GM12878 (cell line): ENCODE data around the gene ROCK2. TPM values are rescaled to one million over a fixed set of nuclear protein-coding genes. Genes with fewer than 3 reads are reported as not detected.

ENCODE experiments used
- ATAC-seq: fragments of 200-7000 bp; cut with Tn5 transposase; 3 replicates; pipeline ENCODE4 v1.9.1; 2020; ENCODE audit warnings: mild to moderate bottlenecking, moderate library complexity
- BruUV-seq: library from RNA; stranded (reverse); fragments of 400-500 nt; replicated peaks from 2 replicates; lab custom pipeline; 2021; lab: Mats Ljungman, UMichigan
- CTCF ChIA-PET: fragments of 300-600 bp; sonication (Branson Sonifier 250); formaldehyde crosslinking; extraction: SDS; loops from one replicate; lab custom pipeline; 2021; ENCODE audit warnings: inconsistent platforms; lab: Yijun Ruan, JAX
- POLR2A ChIA-PET: fragments of 350-600 bp; formaldehyde crosslinking; extraction: SDS; loops from one replicate; lab custom pipeline; 2021; ENCODE audit warnings: inconsistent platforms; lab: Charles Lee
- RAD21 ChIA-PET: fragments of 300-600 bp; sonication (Branson Sonifier 250); formaldehyde crosslinking; loops from one replicate; lab custom pipeline; 2023; ENCODE audit warnings: antibody characterized with exemption; ENCODE audit not compliant: unreplicated experiment; lab: Charles Lee
- SMC1A ChIA-PET: fragments of 300-600 bp; sonication (Branson Sonifier 250); formaldehyde crosslinking; loops from one replicate; lab custom pipeline; 2023; ENCODE audit not compliant: unreplicated experiment, uncharacterized antibody; lab: Charles Lee
- DNase-seq: peaks from one replicate; pipeline ENCODE4 v3.0.0-alpha.2; 2011; ENCODE audit warnings: low read depth, low spot score
- FAIRE-seq: peaks from 3 replicates; lab custom pipeline; 2011; peaks lifted over from hg19 to GRCh38; lab: Jason Lieb, UNC
- H2AFZ ChIP-seq: 2 replicates; pipeline ENCODE4 v1.6.0; 2011; ENCODE audit warnings: low read depth, low read length, control low read depth; ENCODE audit not compliant: control insufficient read depth
- H3K27ac ChIP-seq: 2 replicates; pipeline ENCODE4 v1.5.1; 2011; ENCODE audit warnings: control low read depth; ENCODE audit not compliant: control insufficient read depth, insufficient read depth
- H3K27me3 ChIP-seq, 2 experiments: replicated peaks in 1 of 2; 2 replicates each; pipeline versions ENCODE4 v1.6.0 to v1.6.1; 2011; ENCODE audit warnings: low read length in 1 of 2; ENCODE audit not compliant: control insufficient read depth in 2 of 2, insufficient read depth in 2 of 2
- H3K36me3 ChIP-seq, 2 experiments: 2 replicates each; pipeline ENCODE4 v1.5.1; 2011; ENCODE audit warnings: low read length in 1 of 2; ENCODE audit not compliant: control insufficient read depth in 2 of 2, insufficient read depth in 2 of 2
- H3K4me1 ChIP-seq: 2 replicates; pipeline ENCODE4 v1.6.1; 2011; ENCODE audit warnings: mild to moderate bottlenecking, low read length, moderate library complexity, mixed read lengths; ENCODE audit not compliant: control insufficient read depth, insufficient read depth
- H3K4me2 ChIP-seq: 2 replicates; pipeline ENCODE4 v1.6.0; 2011; ENCODE audit warnings: control low read depth; ENCODE audit not compliant: control insufficient read depth, insufficient read depth
- H3K4me3 ChIP-seq: fragments of 200-600 bp; sonication (generic); 2 replicates; pipeline ENCODE4 v1.5.1; 2016
- H3K79me2 ChIP-seq: 2 replicates; pipeline ENCODE4 v1.6.0; 2011; ENCODE audit warnings: low read length; ENCODE audit not compliant: control insufficient read depth, insufficient read depth
- H3K9ac ChIP-seq: 2 replicates; pipeline ENCODE4 v1.8.0; 2011; ENCODE audit warnings: low read length, control low read depth, mixed read lengths; ENCODE audit not compliant: control insufficient read depth, insufficient read depth
- H3K9me3 ChIP-seq: replicated peaks from 3 replicates; pipeline ENCODE4 v1.5.1; 2011; ENCODE audit warnings: mild to moderate bottlenecking, low read length; ENCODE audit not compliant: control insufficient read depth, insufficient read depth
- H4K20me1 ChIP-seq: 2 replicates; pipeline ENCODE4 v1.6.0; 2011; ENCODE audit not compliant: control insufficient read depth, insufficient read depth
- ASH2L ChIP-seq: fragments of 300-600, 200-600 bp; sonication (generic); IDR thresholded peaks from 2 replicates; pipeline ENCODE4 v1.6.1; 2017; ENCODE audit warnings: low read depth, mild to moderate bottlenecking, borderline replicate concordance
- ATF2 ChIP-seq: IDR thresholded peaks from 2 replicates; pipeline ENCODE4 v1.6.1; 2012; ENCODE audit warnings: low read length, inconsistent platforms
- ATF3 ChIP-seq: IDR thresholded peaks from 2 replicates; pipeline ENCODE4 v1.6.1; 2011; ENCODE audit warnings: low read depth, mild to moderate bottlenecking, low read length, moderate library complexity, borderline replicate concordance; ENCODE audit errors: extremely low read depth
- JUND ChIP-seq: IDR thresholded peaks from 2 replicates; pipeline ENCODE4 v1.6.1; 2012; ENCODE audit warnings: low read depth, mild to moderate bottlenecking, low read length, improper control_type of control experiment, moderate library complexity
- MEF2A ChIP-seq: IDR thresholded peaks from 2 replicates; pipeline ENCODE4 v1.6.1; 2011; ENCODE audit warnings: low read depth, mild to moderate bottlenecking, low read length, moderate library complexity; ENCODE audit not compliant: insufficient read depth
- MYB ChIP-seq: fragments of 150-350 bp; IDR thresholded peaks from 2 replicates; pipeline ENCODE4 v1.6.1; 2014; ENCODE audit warnings: mild to moderate bottlenecking, low read depth, low read length, borderline replicate concordance
- NR2C2 ChIP-seq: IDR thresholded peaks from 2 replicates; pipeline ENCODE4 v1.6.1; 2011; ENCODE audit warnings: borderline replicate concordance, low read depth; ENCODE audit not compliant: control insufficient read depth, insufficient read length
- RAD21 ChIP-seq: IDR thresholded peaks from 2 replicates; pipeline ENCODE4 v1.6.1; 2011; ENCODE audit warnings: mild to moderate bottlenecking, low read depth, low read length, moderate library complexity; ENCODE audit not compliant: insufficient read depth
- SMAD1 ChIP-seq: fragments of 450-650 bp; IDR thresholded peaks from 2 replicates; pipeline ENCODE4 v1.6.1; 2018; ENCODE audit warnings: mild to moderate bottlenecking, low read depth; ENCODE audit not compliant: partially characterized antibody
- SUZ12 ChIP-seq: fragments of 200-600 bp; sonication (generic); IDR thresholded peaks from one replicate; pipeline ENCODE4 v1.6.1; 2018; ENCODE audit warnings: antibody characterized with exemption, mild to moderate bottlenecking; ENCODE audit not compliant: unreplicated experiment
- TARDBP ChIP-seq: IDR thresholded peaks from 2 replicates; pipeline ENCODE4 v1.6.1; 2016; ENCODE audit warnings: borderline replicate concordance
- ZBTB33 ChIP-seq: fragments of 450-650 bp; IDR thresholded peaks from 2 replicates; pipeline ENCODE4 v1.6.1; 2017; ENCODE audit warnings: mild to moderate bottlenecking
- ZNF24 ChIP-seq: fragments of 450-650 bp; IDR thresholded peaks from 2 replicates; pipeline ENCODE4 v1.6.1; 2017; ENCODE audit warnings: antibody characterized with exemption, mild to moderate bottlenecking
- ZNF274 ChIP-seq: IDR thresholded peaks from one replicate; pipeline ENCODE4 v1.8.0; 2011; ENCODE audit not compliant: insufficient read length, insufficient read depth
- ZSCAN29 ChIP-seq: fragments of 450-650 bp; IDR thresholded peaks from 2 replicates; pipeline ENCODE4 v1.6.1; 2017; ENCODE audit warnings: mild to moderate bottlenecking, moderate library complexity
- in situ Hi-C: fragments of 300-500 bp; cut with MboI; formaldehyde crosslinking; loops from 9 replicates; pipeline ENCODE4 v1.14.3; 2018; ENCODE audit warnings: mixed read lengths
- intact Hi-C: fragments of 100-400 bp; cut with micrococcal nuclease; formaldehyde crosslinking; loops from one replicate; pipeline ENCODE4 v1.14.2; 2022; ENCODE audit not compliant: unreplicated experiment
- polyA plus RNA-seq, 11 experiments: library from polyadenylated mRNA; depleted of rRNA in 4 of 11; unstranded in 6 of 11; stranded (reverse) in 5 of 11; fragments of >200 nt; fragmentation: Nextera tagmentation in 4 of 11; fragmentation: Illumina TruSeq in 1 of 11; extraction: Ambion mirVana in 4 of 11; extraction: Trizol in 1 of 11; gene quantifications; 1 replicate in 1 of 11; 2 replicates in 10 of 11; pipeline versions ENCODE4 v1.2.1 to v1.2.3, GENCODE V29; 2011 to 2016; ENCODE audit warnings: inconsistent platforms in 2 of 11, missing spikeins in 2 of 11, low read depth in 1 of 11
- total RNA-seq, 4 experiments: library from RNA; depleted of rRNA in 3 of 4; stranded (reverse); fragments of >200 nt in 3 of 4; fragmentation: Illumina TruSeq in 1 of 4; extraction: Trizol in 1 of 4; gene quantifications; 2 replicates each; pipeline versions ENCODE4 v1.2.1 to v1.2.3, GENCODE V29; 2013 to 2021

The ROCK2 gene
- total and polyA plus RNA-seq, 10 of the 15 experiments (the other 5 are each of a cell fraction or from before 2014, with no cell fraction given), result 4.6 to 22.1 (median 8.3) TPM

GRCh38 chr2:11208083-11208482 is 136.4 kb downstream of the ROCK2 start:
- ATAC-seq, result no peak
- RAD21 ChIA-PET, result interaction anchor here (0.7 to 1.4 kb wide), 3 partner anchors 10 to 114 kb away, joined by 3 read pairs; a partner anchor contains a TSS
- POLR2A ChIA-PET, result no interaction called here
- no TSS peak for BruUV-seq
- Histone ChIP-seq H3K4me2 (no peak overlapping the region), H2AFZ (no peak overlapping the region), H3K79me2 (no peaks in the 10 kb centered on the region), H3K36me3 (no peaks in the 10 kb centered on the region; a peak in 2 of 4 replicates), H3K4me1 (no peaks in the 10 kb centered on the region), H3K9ac (no peak overlapping the region), H3K4me3 (no peak overlapping the region), H3K9me3 (no peaks in the 10 kb centered on the region), H3K27ac (no peak overlapping the region), H4K20me1 (no peaks in the 10 kb centered on the region), H3K27me3 (no peaks in the 10 kb centered on the region)
- no peak for FAIRE-seq
- in situ Hi-C loops (no loop called here), intact Hi-C loops (no loop called here)
- SMC1A ChIA-PET, result interaction anchor here (0.7 to 1.3 kb wide), 3 partner anchors 9 to 15 kb away, joined by 3 to 5 read pairs (median 3); no protein-coding TSS in a partner anchor
- CTCF ChIA-PET, result interaction anchor here (0.7 to 1.0 kb wide), 2 partner anchors 204 to 278 kb away, joined by 3 to 4 read pairs; no protein-coding TSS in a partner anchor
- DNase-seq, result no peak
- TF ChIP-seq TARDBP (no peak), ATF2 (no peak), ZNF274 (no peak), ATF3 (no peak), MYB (no peak), MEF2A (no peak), SUZ12 (no peak), ZNF24 (no peak), SMAD1 (no peak), RAD21 (no peak), NR2C2 (no peak), ZBTB33 (no peak), JUND (no peak), ZSCAN29 (no peak), ASH2L (no peak)
